Measurements from ENCODE around the gene PLEKHA7. TPM values are rescaled to one million over a fixed set of nuclear protein-coding genes. Genes with fewer than 3 reads are reported as not detected.

Gene PLEKHA7
- total and polyA plus RNA-seq, 2 of the 8 experiments (the other 6 are each of a cell fraction or from before 2014, with no cell fraction given): 11.4 to 25.6 TPM

GRCh38 chr11:16799221-16799620, 215.0 kb downstream of the PLEKHA7 start (continued):
- TF ChIP-seq, protein P1, sequence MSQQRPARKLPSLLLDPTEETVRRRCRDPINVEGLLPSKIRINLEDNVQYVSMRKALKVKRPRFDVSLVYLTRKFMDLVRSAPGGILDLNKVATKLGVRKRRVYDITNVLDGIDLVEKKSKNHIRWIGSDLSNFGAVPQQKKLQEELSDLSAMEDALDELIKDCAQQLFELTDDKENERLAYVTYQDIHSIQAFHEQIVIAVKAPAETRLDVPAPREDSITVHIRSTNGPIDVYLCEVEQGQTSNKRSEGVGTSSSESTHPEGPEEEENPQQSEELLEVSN (IDR thresholded peaks at IDR 0.05): no peak
- TF ChIP-seq SP4 (IDR thresholded peaks at IDR 0.05; ENCODE audit: low read length): no peak
- TF ChIP-seq RBBP5 (IDR thresholded peaks at IDR 0.05; ENCODE audit: borderline replicate concordance, low read depth, low read length): no peak
